Vagina (tissue), 2 donors: ENCODE data around the gene KRT71.
A peak's percentile ranks its signal among the peaks of the same experiment; 100 is the strongest.

ENCODE experiments used
- POLR2A ChIP-seq, 2 donors: fragments of 450-650 bp; IDR thresholded peaks; one replicate each; pipeline ENCODE4 v1.6.1; 2017; ENCODE audit warnings: antibody characterized with exemption in 2 of 2, mild to moderate bottlenecking in 2 of 2, moderate library complexity in 2 of 2
- POLR2AphosphoS5 ChIP-seq, 2 donors: sonication (generic); formaldehyde crosslinking; IDR thresholded peaks; one replicate each; pipeline ENCODE4 v1.9.0; 2017; ENCODE audit warnings: antibody characterized with exemption in 2 of 2, mild to moderate bottlenecking in 2 of 2, low read depth in 1 of 2; ENCODE audit not compliant: insufficient read depth in 1 of 2
- TF ChIP-seq, protein P1 (sequence below), 3 experiments: fragments of 450-650 bp in 2 of 3; fragments of 200-600 bp in 1 of 3; sonication (generic) in 1 of 3; IDR thresholded peaks; one replicate each; pipeline ENCODE4 v1.5.1; 2017 to 2019; ENCODE audit warnings: antibody characterized with exemption in 3 of 3, mild to moderate bottlenecking in 2 of 3, moderate library complexity in 2 of 3

DNA sequence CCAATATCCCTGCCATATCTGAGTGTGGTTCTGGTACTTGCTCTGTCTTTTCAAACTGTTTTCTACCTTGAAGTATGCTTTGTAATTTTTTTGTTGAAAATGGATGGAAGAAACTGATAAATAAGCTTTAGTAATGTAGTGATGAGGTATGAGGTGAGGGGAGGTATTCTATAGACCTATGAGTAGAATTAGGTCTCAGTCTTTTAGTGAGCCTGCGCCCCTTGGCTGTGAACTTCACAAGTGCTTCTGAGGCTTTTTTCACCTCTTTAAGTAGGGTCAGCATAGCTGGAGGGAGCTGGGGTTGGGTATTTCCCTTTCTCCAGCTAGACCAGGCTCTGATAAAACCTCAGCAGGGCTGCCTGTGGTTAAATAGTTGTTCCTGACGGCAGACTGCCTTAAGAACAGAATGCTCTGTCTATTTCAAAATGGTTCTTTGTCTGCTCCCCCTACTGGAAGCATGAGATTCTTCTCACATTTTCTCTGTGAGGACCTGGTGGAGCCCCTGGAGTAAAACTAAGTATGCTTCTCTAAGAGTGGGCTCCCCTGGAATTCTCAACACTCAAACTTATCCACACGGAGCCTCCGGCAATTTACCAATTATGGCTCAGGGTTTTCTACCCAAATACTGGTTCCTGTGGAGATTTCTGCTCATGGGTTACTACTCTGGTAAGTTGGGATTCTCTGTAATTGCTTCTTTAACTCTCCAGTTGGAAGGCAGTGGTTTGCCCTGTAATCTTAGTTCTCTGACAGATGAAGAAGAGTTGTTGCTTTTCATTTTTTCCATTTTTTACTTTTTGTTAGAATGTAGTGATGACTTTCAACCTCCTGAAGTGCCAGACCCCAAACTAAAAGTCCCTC, 45.9 kb downstream of the KRT71 start:
- TF ChIP-seq POLR2A (IDR thresholded peaks at IDR 0.05) (no peak), POLR2AphosphoS5 (IDR thresholded peaks at IDR 0.05; ENCODE audit: insufficient read depth in 1 of 2, low read depth in 1 of 2) (no peak)
- TF ChIP-seq, protein P1, sequence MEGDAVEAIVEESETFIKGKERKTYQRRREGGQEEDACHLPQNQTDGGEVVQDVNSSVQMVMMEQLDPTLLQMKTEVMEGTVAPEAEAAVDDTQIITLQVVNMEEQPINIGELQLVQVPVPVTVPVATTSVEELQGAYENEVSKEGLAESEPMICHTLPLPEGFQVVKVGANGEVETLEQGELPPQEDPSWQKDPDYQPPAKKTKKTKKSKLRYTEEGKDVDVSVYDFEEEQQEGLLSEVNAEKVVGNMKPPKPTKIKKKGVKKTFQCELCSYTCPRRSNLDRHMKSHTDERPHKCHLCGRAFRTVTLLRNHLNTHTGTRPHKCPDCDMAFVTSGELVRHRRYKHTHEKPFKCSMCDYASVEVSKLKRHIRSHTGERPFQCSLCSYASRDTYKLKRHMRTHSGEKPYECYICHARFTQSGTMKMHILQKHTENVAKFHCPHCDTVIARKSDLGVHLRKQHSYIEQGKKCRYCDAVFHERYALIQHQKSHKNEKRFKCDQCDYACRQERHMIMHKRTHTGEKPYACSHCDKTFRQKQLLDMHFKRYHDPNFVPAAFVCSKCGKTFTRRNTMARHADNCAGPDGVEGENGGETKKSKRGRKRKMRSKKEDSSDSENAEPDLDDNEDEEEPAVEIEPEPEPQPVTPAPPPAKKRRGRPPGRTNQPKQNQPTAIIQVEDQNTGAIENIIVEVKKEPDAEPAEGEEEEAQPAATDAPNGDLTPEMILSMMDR (IDR thresholded peaks at IDR 0.05), result peak in 2 of 3 experiments; percentile 23 to 50
